Adipocyte (in vitro differentiated cells): ENCODE data around the gene ISM2.
A peak's percentile ranks its signal among the peaks of the same experiment; 100 is the strongest.

Experiments
- DNase-seq: peaks from one replicate; pipeline ENCODE4 v3.0.0-alpha.2; 2015; ENCODE audit warnings: low read depth
- H3K27me3 ChIP-seq: replicated peaks from 2 replicates; pipeline ENCODE4 v1.7.0; 2013; ENCODE audit warnings: mild to moderate bottlenecking, low read length, moderate library complexity; ENCODE audit not compliant: control insufficient read depth, insufficient read depth
- H3K36me3 ChIP-seq: 2 replicates; pipeline ENCODE4 v1.7.0; 2013; ENCODE audit warnings: low read length, mild to moderate bottlenecking, moderate library complexity; ENCODE audit not compliant: control insufficient read depth, insufficient read depth, severe bottlenecking
- H3K4me1 ChIP-seq: 2 replicates; pipeline ENCODE4 v1.7.0; 2013; ENCODE audit warnings: mild to moderate bottlenecking, low read length, moderate library complexity; ENCODE audit not compliant: control insufficient read depth, insufficient read depth
- H3K4me3 ChIP-seq: 2 replicates; pipeline ENCODE4 v1.7.0; 2013; ENCODE audit warnings: mild to moderate bottlenecking, low read length, moderate library complexity
- H3K9ac ChIP-seq: 2 replicates; pipeline ENCODE4 v1.7.0; 2013; ENCODE audit warnings: mild to moderate bottlenecking, low read length, moderate library complexity
- H3K9me3 ChIP-seq: 2 replicates; pipeline ENCODE4 v1.7.0; 2013; ENCODE audit warnings: mild to moderate bottlenecking, low read length, moderate library complexity; ENCODE audit not compliant: control insufficient read depth

The ISM2 gene

GRCh38 chr14:77482422-77482821 lies 16.2 kb downstream of the ISM2 start:
- no peaks in the 10 kb centered on the region for H3K9me3 ChIP-seq
- H3K9ac ChIP-seq = no peak overlapping the region
- H3K27me3 ChIP-seq = peaks cover 5% of the 10 kb centered on the region
- no peaks in the 10 kb centered on the region for H3K36me3 ChIP-seq
- no peak overlapping the region for H3K4me3 ChIP-seq
- no peak for DNase-seq
- H3K4me1 ChIP-seq = no peaks in the 10 kb centered on the region

GRCh38 chr14:77478796-77479195 lies 19.8 kb downstream of the ISM2 start:
- no peaks in the 10 kb centered on the region for H3K36me3 ChIP-seq
- H3K9ac ChIP-seq = no peak overlapping the region
- H3K9me3 ChIP-seq = no peaks in the 10 kb centered on the region
- peaks cover 10% of the 10 kb centered on the region for H3K4me1 ChIP-seq
- peaks cover 14% of the 10 kb centered on the region for H3K27me3 ChIP-seq
- no peak overlapping the region for H3K4me3 ChIP-seq
- no peak for DNase-seq

- H3K27me3 ChIP-seq = peaks cover 14% of the 10 kb centered on the region
- no peaks in the 10 kb centered on the region for H3K36me3 ChIP-seq
- H3K9me3 ChIP-seq = no peaks in the 10 kb centered on the region
- H3K9ac ChIP-seq = no peak overlapping the region
- H3K4me3 ChIP-seq = no peak overlapping the region
- DNase-seq = no peak
- H3K4me1 ChIP-seq = peaks cover 10% of the 10 kb centered on the region
Observed at GRCh38 chr14:77478029-77478428, 20.6 kb downstream of the ISM2 start.

GRCh38 chr14:77475432-77476115 lies 23.0 kb downstream of the ISM2 start:
- H3K27me3 ChIP-seq = peaks cover 20% of the 10 kb centered on the region
- H3K9ac ChIP-seq = no peak overlapping the region
- no peak for DNase-seq
- H3K4me1 ChIP-seq = peaks cover 10% of the 10 kb centered on the region
- no peaks in the 10 kb centered on the region for H3K9me3 ChIP-seq
- no peaks in the 10 kb centered on the region for H3K36me3 ChIP-seq
- H3K4me3 ChIP-seq = no peak overlapping the region

GRCh38 chr14:77474479-77475177 lies 24.0 kb downstream of the ISM2 start:
- H3K27me3 ChIP-seq = peaks cover 20% of the 10 kb centered on the region
- H3K36me3 ChIP-seq = peaks cover 2% of the 10 kb centered on the region
- DNase-seq = no peak

GRCh38 chr14:77473921-77474320 lies 24.7 kb downstream of the ISM2 start:
- H3K27me3 ChIP-seq = peaks cover 20% of the 10 kb centered on the region
- no peak for DNase-seq
- H3K36me3 ChIP-seq = peaks cover 9% of the 10 kb centered on the region
- peaks cover 10% of the 10 kb centered on the region for H3K4me1 ChIP-seq
- no peaks in the 10 kb centered on the region for H3K9me3 ChIP-seq
- H3K4me3 ChIP-seq = no peak overlapping the region
- H3K9ac ChIP-seq = no peak overlapping the region

More at GRCh38 chr14:77474479-77475177, 24.0 kb downstream of the ISM2 start:
- H3K9ac ChIP-seq = no peak overlapping the region
- H3K9me3 ChIP-seq = no peaks in the 10 kb centered on the region
- H3K4me3 ChIP-seq = no peak overlapping the region
- H3K4me1 ChIP-seq = peaks cover 10% of the 10 kb centered on the region

- DNase-seq = no peak
- peaks cover 9% of the 10 kb centered on the region for H3K27me3 ChIP-seq
- no peak overlapping the region for H3K4me3 ChIP-seq
- no peak overlapping the region for H3K9ac ChIP-seq
- peaks cover 42% of the 10 kb centered on the region for H3K36me3 ChIP-seq
- H3K4me1 ChIP-seq = peaks cover 10% of the 10 kb centered on the region
- H3K9me3 ChIP-seq = no peaks in the 10 kb centered on the region
Observed at GRCh38 chr14:77470224-77470870, 28.3 kb downstream of the ISM2 start.

GRCh38 chr14:77469539-77469938 lies 29.1 kb downstream of the ISM2 start:
- H3K9me3 ChIP-seq = no peaks in the 10 kb centered on the region
- H3K4me1 ChIP-seq = peaks cover 5% of the 10 kb centered on the region
- H3K27me3 ChIP-seq = peaks cover 5% of the 10 kb centered on the region
- no peak overlapping the region for H3K9ac ChIP-seq
- DNase-seq = no peak
- peaks cover 50% of the 10 kb centered on the region for H3K36me3 ChIP-seq
- H3K4me3 ChIP-seq = no peak overlapping the region

- no peak for DNase-seq
- peaks cover 54% of the 10 kb centered on the region for H3K36me3 ChIP-seq
Observed at GRCh38 chr14:77469067-77469505, 29.5 kb downstream of the ISM2 start.

GRCh38 chr14:77467801-77468200 lies 30.8 kb downstream of the ISM2 start:
- H3K36me3 ChIP-seq = peaks cover 67% of the 10 kb centered on the region
- H3K27me3 ChIP-seq = peaks cover 5% of the 10 kb centered on the region
- no peaks in the 10 kb centered on the region for H3K4me1 ChIP-seq
- no peak for DNase-seq
- H3K9ac ChIP-seq = no peak overlapping the region
- no peaks in the 10 kb centered on the region for H3K9me3 ChIP-seq
- H3K4me3 ChIP-seq = no peak overlapping the region

More at GRCh38 chr14:77469067-77469505, 29.5 kb downstream of the ISM2 start:
- H3K27me3 ChIP-seq = peaks cover 5% of the 10 kb centered on the region
- H3K9ac ChIP-seq = no peak overlapping the region
- H3K4me3 ChIP-seq = no peak overlapping the region
- no peaks in the 10 kb centered on the region for H3K9me3 ChIP-seq
- peaks cover under 1% of the 10 kb centered on the region for H3K4me1 ChIP-seq

- Histone ChIP-seq H3K36me3 (peaks cover 42% of the 10 kb centered on the region), H3K27me3 (no peaks in the 10 kb centered on the region), H3K9me3 (no peaks in the 10 kb centered on the region), H3K4me3 (peak overlapping the region; percentile 100), H3K4me1 (peaks cover 21% of the 10 kb centered on the region), H3K9ac (peak overlapping the region; percentile 99)
- DNase-seq = peak; percentile 92
Observed at GRCh38 chr14:77459072-77459723, 39.4 kb downstream of the ISM2 start.
